ENCODE results near the gene FBN1.

Gene FBN1

DNA sequence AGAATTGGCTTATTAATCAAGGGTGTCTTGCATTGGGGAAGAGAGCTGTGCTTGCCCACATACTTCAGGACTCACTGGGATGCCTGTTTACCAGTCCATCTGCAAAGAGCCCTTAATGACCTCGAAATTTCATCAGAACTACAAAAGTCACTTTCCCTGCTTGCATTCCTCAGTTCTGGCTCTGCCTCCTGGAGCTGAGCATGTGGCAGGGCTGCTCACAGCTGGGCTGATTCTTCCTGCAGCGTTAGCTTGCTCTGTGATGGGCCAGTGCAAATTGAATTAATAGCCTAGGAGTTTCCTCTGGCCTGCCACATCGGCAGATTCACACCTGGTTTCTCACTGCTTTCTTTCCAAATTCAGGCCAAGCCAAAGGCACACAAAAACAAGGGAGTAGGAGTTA lies 205.4 kb downstream of the FBN1 start:
- no peak overlapping the region for H2AFZ ChIP-seq (ENCODE audit: low read depth, low read length)
- no peak overlapping the region for H3K4me3 ChIP-seq (ENCODE audit: low read length)
- H3K79me2 ChIP-seq (ENCODE audit: low read length), result no peaks in the 10 kb centered on the region
- no peak overlapping the region for H3K4me2 ChIP-seq (ENCODE audit: low read length)
- TF ChIP-seq CTCF (IDR thresholded peaks at IDR 0.05; ENCODE audit: low read depth, low read length) (no peak), EZH2phosphoT487 (IDR thresholded peaks at IDR 0.05; ENCODE audit: low read depth) (no peak)
- H3K4me1 ChIP-seq (ENCODE audit: low read length), result no peaks in the 10 kb centered on the region
- H3K9ac ChIP-seq (ENCODE audit: low read length), result no peak overlapping the region
- no peaks in the 10 kb centered on the region for H3K9me3 ChIP-seq (ENCODE audit: insufficient read depth, low read length)
- no peak overlapping the region for H3K27ac ChIP-seq (ENCODE audit: low read length)
- no peaks in the 10 kb centered on the region for H4K20me1 ChIP-seq (ENCODE audit: insufficient read depth, low read length)
- no peaks in the 10 kb centered on the region for H3K27me3 ChIP-seq (ENCODE audit: low read depth, low read length)
- no peaks in the 10 kb centered on the region for H3K36me3 ChIP-seq (replicated peaks; ENCODE audit: low read depth, low read length)

DNA sequence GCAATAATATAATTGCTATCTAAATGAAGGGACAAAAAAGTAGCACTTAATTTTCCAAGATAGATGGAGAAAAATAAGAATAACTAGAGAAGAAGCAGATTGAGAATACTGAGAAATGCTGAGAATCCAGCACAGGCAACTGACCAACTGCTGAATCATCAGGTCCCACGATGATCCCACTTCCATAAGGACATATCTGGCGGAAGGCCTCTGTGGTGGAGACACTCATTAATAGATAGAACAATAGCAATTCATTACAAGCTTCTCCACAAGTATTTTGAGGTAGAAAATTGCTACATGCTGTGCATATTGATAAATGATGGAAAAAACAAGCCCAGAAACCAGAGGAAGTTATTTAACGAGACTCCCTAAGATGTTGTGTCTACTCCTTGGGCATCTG lies 208.3 kb downstream of the FBN1 start:
- Histone ChIP-seq H3K27ac (ENCODE audit: low read length) (no peak overlapping the region), H3K4me1 (ENCODE audit: low read length) (peaks cover 6% of the 10 kb centered on the region; the same call in 1 of the 2 replicates)

DNA sequence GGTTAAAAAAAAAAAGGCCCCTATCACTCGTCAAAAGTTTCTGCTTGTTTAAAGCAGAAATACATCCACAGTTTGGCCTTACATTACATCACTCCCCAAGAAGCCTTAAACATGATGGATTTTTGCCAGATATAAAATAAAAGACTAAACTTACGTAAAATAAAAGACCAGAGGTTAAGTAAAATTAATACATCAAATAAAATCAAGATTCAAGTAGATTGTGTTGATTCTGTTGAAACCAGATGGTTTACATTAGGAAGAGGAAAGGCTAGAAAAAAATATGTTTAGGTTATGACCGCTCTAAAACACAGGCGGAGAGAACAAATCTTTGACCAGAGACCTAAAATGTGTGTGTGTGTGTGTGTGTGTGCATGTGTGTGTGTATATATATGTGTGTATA lies 210.2 kb downstream of the FBN1 start:
- no peak overlapping the region for H3K4me3 ChIP-seq (ENCODE audit: low read length)
- H3K79me2 ChIP-seq (ENCODE audit: low read length), result no peaks in the 10 kb centered on the region
- H2AFZ ChIP-seq (ENCODE audit: low read depth, low read length), result no peak overlapping the region
- H3K4me2 ChIP-seq (ENCODE audit: low read length), result no peak overlapping the region
- peaks cover 6% of the 10 kb centered on the region; the same call in 1 of the 2 replicates for H3K4me1 ChIP-seq (ENCODE audit: low read length)
- TF ChIP-seq CTCF (IDR thresholded peaks at IDR 0.05; ENCODE audit: low read depth, low read length), result no peak
- TF ChIP-seq EZH2phosphoT487 (IDR thresholded peaks at IDR 0.05; ENCODE audit: low read depth), result no peak
- no peaks in the 10 kb centered on the region for H3K36me3 ChIP-seq (replicated peaks; ENCODE audit: low read depth, low read length)
- no peak overlapping the region for H3K9ac ChIP-seq (ENCODE audit: low read length)
- no peak overlapping the region for H3K27ac ChIP-seq (ENCODE audit: low read length)
- no peaks in the 10 kb centered on the region for H3K9me3 ChIP-seq (ENCODE audit: insufficient read depth, low read length)
- H4K20me1 ChIP-seq (ENCODE audit: insufficient read depth, low read length), result no peaks in the 10 kb centered on the region
- H3K27me3 ChIP-seq (ENCODE audit: low read depth, low read length), result no peaks in the 10 kb centered on the region

More for the DNA sequence above, 208.3 kb downstream of the FBN1 start:
- Histone ChIP-seq H3K9me3 (ENCODE audit: insufficient read depth, low read length) (no peaks in the 10 kb centered on the region), H3K79me2 (ENCODE audit: low read length) (no peaks in the 10 kb centered on the region), H3K27me3 (ENCODE audit: low read depth, low read length) (no peaks in the 10 kb centered on the region), H3K9ac (ENCODE audit: low read length) (no peak overlapping the region), H3K36me3 (replicated peaks; ENCODE audit: low read depth, low read length) (no peaks in the 10 kb centered on the region), H3K4me2 (ENCODE audit: low read length) (no peak overlapping the region), H2AFZ (ENCODE audit: low read depth, low read length) (no peak overlapping the region), H4K20me1 (ENCODE audit: insufficient read depth, low read length) (no peaks in the 10 kb centered on the region), H3K4me3 (ENCODE audit: low read length) (no peak overlapping the region)
- TF ChIP-seq EZH2phosphoT487 (IDR thresholded peaks at IDR 0.05; ENCODE audit: low read depth), result no peak
- no peak for TF ChIP-seq CTCF (IDR thresholded peaks at IDR 0.05; ENCODE audit: low read depth, low read length)

- H3K4me2 ChIP-seq (ENCODE audit: low read length), result no peak overlapping the region
Measured at GRCh38 chr15:48433226-48433886, 212.2 kb downstream of the FBN1 start.

More at GRCh38 chr15:48433226-48433886, 212.2 kb downstream of the FBN1 start:
- Histone ChIP-seq H3K27ac (ENCODE audit: low read length) (no peak overlapping the region), H3K9ac (ENCODE audit: low read length) (no peak overlapping the region), H2AFZ (ENCODE audit: low read depth, low read length) (no peak overlapping the region), H3K9me3 (ENCODE audit: insufficient read depth, low read length) (no peaks in the 10 kb centered on the region), H3K36me3 (replicated peaks; ENCODE audit: low read depth, low read length) (no peaks in the 10 kb centered on the region), H3K27me3 (ENCODE audit: low read depth, low read length) (no peaks in the 10 kb centered on the region), H4K20me1 (ENCODE audit: insufficient read depth, low read length) (no peaks in the 10 kb centered on the region), H3K4me3 (ENCODE audit: low read length) (no peak overlapping the region), H3K79me2 (ENCODE audit: low read length) (no peaks in the 10 kb centered on the region), H3K4me1 (ENCODE audit: low read length) (peaks cover 6% of the 10 kb centered on the region; the same call in 1 of the 2 replicates)
- no peak for TF ChIP-seq EZH2phosphoT487 (IDR thresholded peaks at IDR 0.05; ENCODE audit: low read depth)
- no peak for TF ChIP-seq CTCF (IDR thresholded peaks at IDR 0.05; ENCODE audit: low read depth, low read length)
